ENCODE results near the gene FARS2.

DNA sequence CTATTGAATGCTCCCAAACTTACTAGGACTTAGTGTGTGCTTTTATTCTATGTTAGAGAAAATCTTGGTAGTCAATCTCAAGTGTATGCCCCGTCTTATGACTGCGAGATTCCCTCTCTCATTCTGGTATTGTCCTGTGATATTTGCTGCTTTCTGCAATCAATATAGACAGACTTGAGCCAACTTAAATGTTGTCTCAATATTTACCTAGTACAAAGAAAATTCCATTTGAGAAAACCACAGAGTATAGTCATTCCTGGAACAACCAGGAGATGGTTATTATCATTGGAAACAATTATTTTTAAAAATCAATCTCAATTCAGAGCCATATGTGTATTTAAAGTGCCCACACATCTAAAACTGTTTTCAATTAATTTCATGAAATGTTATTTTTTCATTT lies 415.4 kb downstream of the FARS2 start:
- TF ChIP-seq ZNF48 (tag by site-specific recombination; IDR thresholded peaks at IDR 0.05) (no peak), CTCF (tag by site-specific recombination; IDR thresholded peaks at IDR 0.05) (no peak), ZBTB7A (tag by site-specific recombination; IDR thresholded peaks at IDR 0.05; ENCODE audit: low read depth) (no peak), PRDM4 (tag by site-specific recombination; IDR thresholded peaks at IDR 0.05) (no peak), YY1 (tag by site-specific recombination; IDR thresholded peaks at IDR 0.05) (no peak)
- TF ChIP-seq, protein P1, sequence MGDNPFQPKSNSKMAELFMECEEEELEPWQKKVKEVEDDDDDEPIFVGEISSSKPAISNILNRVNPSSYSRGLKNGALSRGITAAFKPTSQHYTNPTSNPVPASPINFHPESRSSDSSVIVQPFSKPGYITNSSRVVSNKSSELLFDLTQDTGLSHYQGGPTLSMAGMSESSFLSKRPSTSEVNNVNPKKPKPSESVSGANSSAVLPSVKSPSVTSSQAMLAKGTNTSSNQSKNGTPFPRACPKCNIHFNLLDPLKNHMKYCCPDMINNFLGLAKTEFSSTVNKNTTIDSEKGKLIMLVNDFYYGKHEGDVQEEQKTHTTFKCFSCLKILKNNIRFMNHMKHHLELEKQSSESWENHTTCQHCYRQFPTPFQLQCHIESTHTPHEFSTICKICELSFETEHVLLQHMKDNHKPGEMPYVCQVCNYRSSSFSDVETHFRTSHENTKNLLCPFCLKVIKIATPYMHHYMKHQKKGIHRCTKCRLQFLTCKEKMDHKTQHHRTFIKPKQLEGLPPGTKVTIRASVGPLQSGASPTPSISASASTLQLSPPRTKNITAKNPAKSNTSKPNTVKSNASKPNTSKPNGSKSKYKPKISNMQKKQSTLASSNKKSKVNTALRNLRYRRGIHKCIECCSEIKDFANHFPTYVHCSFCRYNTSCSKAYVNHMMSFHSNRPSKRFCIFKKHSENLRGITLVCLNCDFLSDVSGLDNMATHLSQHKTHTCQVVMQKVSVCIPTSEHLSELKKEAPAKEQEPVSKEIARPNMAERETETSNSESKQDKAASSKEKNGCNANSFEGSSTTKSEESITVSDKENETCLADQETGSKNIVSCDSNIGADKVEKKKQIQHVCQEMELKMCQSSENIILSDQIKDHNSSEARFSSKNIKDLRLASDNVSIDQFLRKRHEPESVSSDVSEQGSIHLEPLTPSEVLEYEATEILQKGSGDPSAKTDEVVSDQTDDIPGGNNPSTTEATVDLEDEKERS (tag by site-specific recombination; IDR thresholded peaks at IDR 0.05): no peak
